K562 (cell line): ENCODE data around the gene OTOG. TPM values are rescaled to one million over a fixed set of nuclear protein-coding genes. Genes with fewer than 3 reads are reported as not detected.

Source experiments
- ATAC-seq: fragments of 200-7000 bp; cut with Tn5 transposase; 3 replicates; pipeline ENCODE4 v1.9.1; 2020; ENCODE audit warnings: moderate library complexity
- BruUV-seq: library from RNA; stranded (reverse); fragments of 400-500 nt; replicated peaks from 2 replicates; lab custom pipeline; 2021; lab: Mats Ljungman, UMichigan
- CTCF ChIA-PET: fragments of 300-600 bp; formaldehyde crosslinking; extraction: SDS; loops from one replicate; lab custom pipeline; 2021; ENCODE audit warnings: low intra/inter-chr PET ratio; lab: Yijun Ruan, JAX
- POLR2A ChIA-PET: fragments of 300-600, 350-650 bp; sonication (Branson Sonifier 250); formaldehyde crosslinking; extraction: SDS; loops from one replicate; lab custom pipeline; 2021; ENCODE audit warnings: antibody characterized with exemption, inconsistent platforms; lab: Yijun Ruan, JAX
- DNase-seq, 4 experiments: peaks; one replicate each; pipeline versions ENCODE4 v3.0.0 to v3.0.0-alpha.2; 2011 to 2018; ENCODE audit warnings: low spot score in 3 of 4, mixed read lengths in 3 of 4; ENCODE audit errors: extremely low read depth in 1 of 4
- FAIRE-seq: peaks from 2 replicates; lab custom pipeline; 2011; peaks lifted over from hg19 to GRCh38; lab: Jason Lieb, UNC
- H2AFZ ChIP-seq: 2 replicates; pipeline ENCODE4 v1.6.0; 2011; ENCODE audit warnings: low read depth, low read length, control low read depth, inconsistent platforms
- H3K27ac ChIP-seq: fragments of 200-600 bp; 3 replicates; pipeline ENCODE4 v1.8.0; 2011; ENCODE audit warnings: low read depth, mild to moderate bottlenecking, control low read depth, inconsistent platforms, low read length, moderate library complexity, mixed read lengths; ENCODE audit errors: extremely low read depth
- H3K27me3 ChIP-seq, 2 experiments: fragments of 300-600 bp in 1 of 2; 2 replicates in 1 of 2; 3 replicates in 1 of 2; pipeline versions ENCODE4 v1.6.0 to v1.8.0; 2011; ENCODE audit warnings: inconsistent platforms in 2 of 2, low read length in 2 of 2, mild to moderate bottlenecking in 1 of 2, mixed read lengths in 1 of 2, moderate library complexity in 1 of 2; ENCODE audit not compliant: control insufficient read depth in 2 of 2, insufficient read depth in 2 of 2
- H3K36me3 ChIP-seq: fragments of 300-600 bp; 3 replicates; pipeline ENCODE4 v1.8.0; 2011; ENCODE audit warnings: mild to moderate bottlenecking, low read length, inconsistent platforms; ENCODE audit not compliant: control insufficient read depth, insufficient read depth
- H3K4me1 ChIP-seq, 2 experiments: fragments of 200-600 bp in 1 of 2; replicated peaks in 1 of 2; 2 replicates in 1 of 2; 3 replicates in 1 of 2; pipeline versions ENCODE4 v1.5.1 to v1.8.0; 2011; ENCODE audit warnings: inconsistent platforms in 2 of 2, low read length in 2 of 2, mild to moderate bottlenecking in 1 of 2, mixed read lengths in 1 of 2, moderate library complexity in 1 of 2; ENCODE audit not compliant: control insufficient read depth in 2 of 2, insufficient read depth in 2 of 2
- H3K4me2 ChIP-seq: 2 replicates; pipeline ENCODE4 v1.6.1; 2011; ENCODE audit warnings: low read length, control low read depth, inconsistent platforms, mixed read lengths; ENCODE audit not compliant: insufficient read depth
- H3K4me3 ChIP-seq: fragments of 200-600 bp; sonication (generic), shearing (Covaris generic); 2 replicates; pipeline ENCODE4 v1.5.1; 2016; ENCODE audit warnings: control low read depth, inconsistent platforms
- H3K79me2 ChIP-seq: fragments of 200-600 bp; 3 replicates; pipeline ENCODE4 v1.8.0; 2011; ENCODE audit warnings: low read length, inconsistent platforms; ENCODE audit not compliant: control insufficient read depth, insufficient read depth
- H3K9ac ChIP-seq, 2 experiments: 2 replicates each; pipeline versions ENCODE4 v1.6.0 to v1.6.1; 2011; ENCODE audit warnings: low read depth in 2 of 2, low read length in 2 of 2, control low read depth in 1 of 2, inconsistent platforms in 1 of 2, mild to moderate bottlenecking in 1 of 2, mixed read lengths in 1 of 2; ENCODE audit not compliant: insufficient read depth in 1 of 2
- H3K9me1 ChIP-seq: one replicate; pipeline ENCODE4 v1.6.0; 2011; ENCODE audit warnings: inconsistent platforms, mild to moderate bottlenecking, low read length, moderate library complexity; ENCODE audit not compliant: control insufficient read depth, insufficient read depth
- H3K9me3 ChIP-seq: replicated peaks from 2 replicates; pipeline ENCODE4 v1.5.1; 2011; ENCODE audit warnings: low read depth, low read length, inconsistent platforms; ENCODE audit not compliant: control insufficient read depth, insufficient read depth
- H4K20me1 ChIP-seq: replicated peaks from 2 replicates; pipeline ENCODE4 v1.6.1; 2011; ENCODE audit warnings: low read length, inconsistent platforms, mixed read lengths; ENCODE audit not compliant: control insufficient read depth, insufficient read depth
- RBM17 ChIP-seq: fragments of 200-400 bp; formaldehyde crosslinking; IDR thresholded peaks from 2 replicates; pipeline ENCODE4 v1.6.1; 2017; ENCODE audit warnings: low read depth, mild to moderate bottlenecking, low read length, borderline replicate concordance
- ZNF75A ChIP-seq: fragments of 450-650 bp; formaldehyde crosslinking; IDR thresholded peaks from 2 replicates; pipeline ENCODE4 v1.4.0; 2020; ENCODE audit warnings: mild to moderate bottlenecking
- WGBS: fragments of 100-300 bp; shearing (Covaris generic); methylation state at CpG from one replicate; pipeline ENCODE4 v1.1.6; 2016; ENCODE audit warnings: low coverage, mixed read lengths; ENCODE audit not compliant: insufficient coverage; ENCODE audit errors: missing lambda C conversion rate; 5-methylcytosine and 5-hydroxymethylcytosine counted together
- in situ Hi-C: fragments of 300-500 bp; cut with MboI; formaldehyde crosslinking; loops from 4 replicates; pipeline ENCODE4 v1.15.0; 2018; ENCODE audit warnings: inconsistent platforms, mixed read lengths
- intact Hi-C: fragments of 100-400 bp; cut with micrococcal nuclease; formaldehyde crosslinking; loops from 2 replicates; pipeline ENCODE4 v1.14.2; 2022
- polyA plus RNA-seq, 8 experiments: library from polyadenylated mRNA; depleted of rRNA in 4 of 8; stranded (reverse) in 5 of 8; unstranded in 3 of 8; fragments of >200 nt; fragmentation: Nextera tagmentation in 2 of 8; fragmentation: Illumina TruSeq in 1 of 8; extraction: Ambion mirVana in 2 of 8; extraction: Trizol in 1 of 8; gene quantifications; 2 replicates each; pipeline versions ENCODE4 v1.2.1 to v1.2.3, GENCODE V29; 2011 to 2014; ENCODE audit warnings: inconsistent platforms in 1 of 8, missing spikeins in 1 of 8
- total RNA-seq, 7 experiments: library from RNA; depleted of rRNA in 6 of 7; stranded (reverse); fragments of >200 nt in 6 of 7; fragmentation: Illumina TruSeq in 2 of 7; extraction: Trizol in 2 of 7; gene quantifications; 2 replicates each; pipeline versions ENCODE4 v1.2.1 to v1.2.3, GENCODE V29; 2011 to 2021; ENCODE audit warnings: low replicate concordance in 1 of 7
- TF ChIP-seq, protein P1 (sequence below): fragments of 250-450 bp; sonication (Bioruptor Pico); IDR thresholded peaks from 2 replicates; pipeline ENCODE4 v1.5.0; 2021; ENCODE audit warnings: mild to moderate bottlenecking, moderate library complexity
- TF ChIP-seq, protein P2 (sequence below): sonication (generic); formaldehyde crosslinking; IDR thresholded peaks from 2 replicates; pipeline ENCODE4 v1.8.1; 2023; ENCODE audit warnings: mild to moderate bottlenecking, missing genetic modification reagents
- TF ChIP-seq, protein P3 (sequence below), 2 experiments: fragments of 450-650 bp; IDR thresholded peaks; 2 replicates each; pipeline ENCODE4 v1.6.1; 2018; ENCODE audit warnings: mild to moderate bottlenecking in 2 of 2, low read depth in 1 of 2; ENCODE audit not compliant: partially characterized antibody in 2 of 2

OTOG gene
- total and polyA plus RNA-seq, 9 of the 15 experiments (the other 6 are each of a cell fraction or from before 2014, with no cell fraction given), result not detected

GRCh38 chr11:17600316-17601255 lies 53.5 kb downstream of the OTOG start:
- WGBS, result 0% methylated on average over 14 of the region's 16 CpGs
- TF ChIP-seq, protein P1, sequence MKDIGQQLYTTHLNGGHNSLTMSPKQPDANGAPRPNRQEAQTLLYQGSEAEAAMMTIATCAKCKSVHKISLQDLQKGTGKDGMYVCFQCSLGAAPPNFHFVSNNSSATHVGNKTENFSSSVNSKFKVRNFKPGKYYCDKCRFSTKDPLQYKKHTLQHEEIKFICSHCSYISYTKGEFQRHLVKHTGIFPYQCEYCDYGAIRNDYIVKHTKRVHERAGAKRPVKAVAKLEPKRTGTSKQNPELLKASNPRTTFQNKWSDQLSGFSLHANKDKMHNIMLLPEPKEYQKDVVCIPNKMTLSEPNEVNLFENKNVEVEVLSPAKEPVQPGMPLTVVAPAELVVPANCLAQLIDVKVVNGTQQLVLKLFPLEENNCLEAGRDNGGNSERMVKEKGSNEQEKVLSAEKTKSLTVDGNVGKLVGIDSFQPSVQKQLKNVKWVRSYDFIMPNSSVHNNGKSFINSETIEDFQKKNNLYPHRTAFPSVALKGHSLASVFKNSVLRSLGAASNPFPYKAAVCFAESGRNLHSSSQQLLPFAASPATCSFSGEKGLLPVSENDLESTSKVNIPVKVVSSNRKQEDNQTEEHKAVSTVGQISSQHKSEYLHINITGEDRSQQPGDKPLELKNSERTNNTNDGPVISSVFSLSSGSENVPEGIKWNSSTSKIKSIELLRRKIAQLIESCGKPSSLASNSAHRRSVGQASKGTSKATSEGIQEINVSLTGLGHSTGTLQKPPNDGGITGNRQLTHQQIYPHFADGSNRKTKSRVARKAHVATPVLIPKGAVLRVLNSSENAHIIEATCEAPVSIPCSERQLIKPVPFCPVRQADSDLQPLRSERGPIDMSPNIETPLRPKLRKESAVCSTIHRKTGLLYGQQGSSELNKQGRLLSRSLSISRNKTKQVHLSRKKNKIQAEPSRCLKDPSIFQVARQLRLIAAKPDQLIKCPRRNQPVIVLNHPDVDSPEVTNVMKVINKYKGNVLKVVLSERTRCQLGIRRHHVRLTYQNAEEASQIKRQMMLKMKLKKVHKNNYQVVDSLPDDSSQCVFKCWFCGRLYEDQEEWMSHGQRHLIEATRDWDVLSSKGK (CRISPR knock-in tag), result no peak
- TF ChIP-seq, protein P2, sequence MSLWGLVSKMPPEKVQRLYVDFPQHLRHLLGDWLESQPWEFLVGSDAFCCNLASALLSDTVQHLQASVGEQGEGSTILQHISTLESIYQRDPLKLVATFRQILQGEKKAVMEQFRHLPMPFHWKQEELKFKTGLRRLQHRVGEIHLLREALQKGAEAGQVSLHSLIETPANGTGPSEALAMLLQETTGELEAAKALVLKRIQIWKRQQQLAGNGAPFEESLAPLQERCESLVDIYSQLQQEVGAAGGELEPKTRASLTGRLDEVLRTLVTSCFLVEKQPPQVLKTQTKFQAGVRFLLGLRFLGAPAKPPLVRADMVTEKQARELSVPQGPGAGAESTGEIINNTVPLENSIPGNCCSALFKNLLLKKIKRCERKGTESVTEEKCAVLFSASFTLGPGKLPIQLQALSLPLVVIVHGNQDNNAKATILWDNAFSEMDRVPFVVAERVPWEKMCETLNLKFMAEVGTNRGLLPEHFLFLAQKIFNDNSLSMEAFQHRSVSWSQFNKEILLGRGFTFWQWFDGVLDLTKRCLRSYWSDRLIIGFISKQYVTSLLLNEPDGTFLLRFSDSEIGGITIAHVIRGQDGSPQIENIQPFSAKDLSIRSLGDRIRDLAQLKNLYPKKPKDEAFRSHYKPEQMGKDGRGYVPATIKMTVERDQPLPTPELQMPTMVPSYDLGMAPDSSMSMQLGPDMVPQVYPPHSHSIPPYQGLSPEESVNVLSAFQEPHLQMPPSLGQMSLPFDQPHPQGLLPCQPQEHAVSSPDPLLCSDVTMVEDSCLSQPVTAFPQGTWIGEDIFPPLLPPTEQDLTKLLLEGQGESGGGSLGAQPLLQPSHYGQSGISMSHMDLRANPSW (CRISPR knock-in tag), result no peak
- TF ChIP-seq RBM17, result no peak
- TF ChIP-seq, protein P3, sequence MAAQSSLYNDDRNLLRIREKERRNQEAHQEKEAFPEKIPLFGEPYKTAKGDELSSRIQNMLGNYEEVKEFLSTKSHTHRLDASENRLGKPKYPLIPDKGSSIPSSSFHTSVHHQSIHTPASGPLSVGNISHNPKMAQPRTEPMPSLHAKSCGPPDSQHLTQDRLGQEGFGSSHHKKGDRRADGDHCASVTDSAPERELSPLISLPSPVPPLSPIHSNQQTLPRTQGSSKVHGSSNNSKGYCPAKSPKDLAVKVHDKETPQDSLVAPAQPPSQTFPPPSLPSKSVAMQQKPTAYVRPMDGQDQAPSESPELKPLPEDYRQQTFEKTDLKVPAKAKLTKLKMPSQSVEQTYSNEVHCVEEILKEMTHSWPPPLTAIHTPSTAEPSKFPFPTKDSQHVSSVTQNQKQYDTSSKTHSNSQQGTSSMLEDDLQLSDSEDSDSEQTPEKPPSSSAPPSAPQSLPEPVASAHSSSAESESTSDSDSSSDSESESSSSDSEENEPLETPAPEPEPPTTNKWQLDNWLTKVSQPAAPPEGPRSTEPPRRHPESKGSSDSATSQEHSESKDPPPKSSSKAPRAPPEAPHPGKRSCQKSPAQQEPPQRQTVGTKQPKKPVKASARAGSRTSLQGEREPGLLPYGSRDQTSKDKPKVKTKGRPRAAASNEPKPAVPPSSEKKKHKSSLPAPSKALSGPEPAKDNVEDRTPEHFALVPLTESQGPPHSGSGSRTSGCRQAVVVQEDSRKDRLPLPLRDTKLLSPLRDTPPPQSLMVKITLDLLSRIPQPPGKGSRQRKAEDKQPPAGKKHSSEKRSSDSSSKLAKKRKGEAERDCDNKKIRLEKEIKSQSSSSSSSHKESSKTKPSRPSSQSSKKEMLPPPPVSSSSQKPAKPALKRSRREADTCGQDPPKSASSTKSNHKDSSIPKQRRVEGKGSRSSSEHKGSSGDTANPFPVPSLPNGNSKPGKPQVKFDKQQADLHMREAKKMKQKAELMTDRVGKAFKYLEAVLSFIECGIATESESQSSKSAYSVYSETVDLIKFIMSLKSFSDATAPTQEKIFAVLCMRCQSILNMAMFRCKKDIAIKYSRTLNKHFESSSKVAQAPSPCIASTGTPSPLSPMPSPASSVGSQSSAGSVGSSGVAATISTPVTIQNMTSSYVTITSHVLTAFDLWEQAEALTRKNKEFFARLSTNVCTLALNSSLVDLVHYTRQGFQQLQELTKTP (IDR thresholded peaks at IDR 0.05; ENCODE audit: low read depth in 1 of 2, partially characterized antibody in 2 of 2), result no peak
- no peak for TF ChIP-seq ZNF75A

More at GRCh38 chr11:17600316-17601255, 53.5 kb downstream of the OTOG start:
- Histone ChIP-seq H3K36me3 (no peaks in the 10 kb centered on the region), H3K9me3 (no peaks in the 10 kb centered on the region), H3K9me1 (no peaks in the 10 kb centered on the region), H3K79me2 (no peaks in the 10 kb centered on the region), H3K4me3 (no peak overlapping the region), H4K20me1 (peaks cover 7% of the 10 kb centered on the region), H3K27me3 (peaks cover 0 to 21% of the 10 kb centered on the region in 2 experiments; a peak in 3 of 5 replicates), H3K9ac (no peak overlapping the region), H3K4me2 (no peak overlapping the region), H2AFZ (no peak overlapping the region), H3K27ac (no peak overlapping the region), H3K4me1 (no peaks in the 10 kb centered on the region)
- in situ Hi-C loops (loop anchor here (10.0 kb wide), 1 partner anchor 124 kb away; no protein-coding TSS in a partner anchor), intact Hi-C loops (no loop called here)
- no TSS peak for BruUV-seq
- FAIRE-seq, result no peak
- ATAC-seq, result no peak
- ChIA-PET CTCF (interaction anchor here (0.6 to 1.0 kb wide), 2 partner anchors 160 to 379 kb away, joined by 3 read pairs; no protein-coding TSS in a partner anchor), POLR2A (interaction anchor here (0.6 to 1.6 kb wide), 2 partner anchors 16 to 21 kb away, joined by 3 to 4 read pairs; no protein-coding TSS in a partner anchor)
- DNase-seq, result no peak
